RWPE2 (cell line): Measurements from ENCODE around the gene FRMD3.

Experiments used
- ATAC-seq: fragments of 200-7000 bp; cut with Tn5 transposase; 3 replicates; pipeline ENCODE4 v1.9.1; 2021; ENCODE audit warnings: low read depth
- DNase-seq: peaks from one replicate; pipeline ENCODE4 v3.0.0-alpha.2; 2020; ENCODE audit warnings: low spot score
- H3K27ac ChIP-seq: fragments of 450-650 bp; 2 replicates; pipeline ENCODE4 v1.5.1; 2017; ENCODE audit warnings: mild to moderate bottlenecking; ENCODE audit not compliant: poor library complexity, severe bottlenecking
- H3K27me3 ChIP-seq: fragments of 250-450 bp; sonication (Bioruptor Pico); 2 replicates; pipeline ENCODE4 v1.5.1; 2021; ENCODE audit warnings: mild to moderate bottlenecking, moderate library complexity; ENCODE audit not compliant: insufficient read depth, poor library complexity, severe bottlenecking
- H3K36me3 ChIP-seq: fragments of 250-450 bp; sonication (Bioruptor Pico); 2 replicates; pipeline ENCODE4 v1.5.1; 2020; ENCODE audit warnings: low read depth, mild to moderate bottlenecking, moderate library complexity
- H3K4me1 ChIP-seq: fragments of 250-450 bp; sonication (Bioruptor Pico); 2 replicates; pipeline ENCODE4 v1.5.1; 2021; ENCODE audit warnings: mild to moderate bottlenecking, moderate library complexity; ENCODE audit not compliant: insufficient read depth, poor library complexity, severe bottlenecking
- H3K4me3 ChIP-seq: fragments of 250-450 bp; sonication (Bioruptor Pico); 2 replicates; pipeline ENCODE4 v1.5.1; 2021; ENCODE audit warnings: mild to moderate bottlenecking, moderate library complexity; ENCODE audit not compliant: severe bottlenecking
- H3K9me3 ChIP-seq: fragments of 250-450 bp; sonication (Bioruptor Pico); 2 replicates; pipeline ENCODE4 v1.5.1; 2021; ENCODE audit warnings: mild to moderate bottlenecking, moderate library complexity; ENCODE audit not compliant: severe bottlenecking
- CTCF ChIP-seq: fragments of 450-650 bp; IDR thresholded peaks from one replicate; pipeline ENCODE4 v1.5.1; 2017; ENCODE audit warnings: mild to moderate bottlenecking, moderate library complexity; ENCODE audit not compliant: poor library complexity, severe bottlenecking

Gene FRMD3

GRCh38 chr9:83239747-83240146, 298.5 kb downstream of the FRMD3 start:
- TF ChIP-seq CTCF, result no peak
- Histone ChIP-seq H3K27ac (no peak overlapping the region), H3K36me3 (no peaks in the 10 kb centered on the region), H3K4me1 (no peaks in the 10 kb centered on the region), H3K27me3 (no peaks in the 10 kb centered on the region), H3K4me3 (no peak overlapping the region), H3K9me3 (no peaks in the 10 kb centered on the region)
- ATAC-seq (no peak), DNase-seq (no peak)

- no peaks in the 10 kb centered on the region for H3K27me3 ChIP-seq
- no peak overlapping the region for H3K4me3 ChIP-seq
- ATAC-seq (no peak), DNase-seq (no peak)
- no peak overlapping the region for H3K27ac ChIP-seq
- no peaks in the 10 kb centered on the region for H3K36me3 ChIP-seq
- no peak for TF ChIP-seq CTCF
- no peaks in the 10 kb centered on the region for H3K4me1 ChIP-seq
- no peaks in the 10 kb centered on the region for H3K9me3 ChIP-seq
Measured at GRCh38 chr9:83238871-83239640, 299.1 kb downstream of the FRMD3 start.

GRCh38 chr9:83236029-83236696, 302.0 kb downstream of the FRMD3 start:
- H3K4me1 ChIP-seq, result no peaks in the 10 kb centered on the region
- no peaks in the 10 kb centered on the region for H3K9me3 ChIP-seq
- no peaks in the 10 kb centered on the region for H3K36me3 ChIP-seq
- ATAC-seq (no peak), DNase-seq (no peak)
- no peaks in the 10 kb centered on the region for H3K27me3 ChIP-seq
- H3K4me3 ChIP-seq, result no peak overlapping the region
- no peak overlapping the region for H3K27ac ChIP-seq
- no peak for TF ChIP-seq CTCF

GRCh38 chr9:83235526-83235925, 302.7 kb downstream of the FRMD3 start:
- Histone ChIP-seq H3K4me1 (no peaks in the 10 kb centered on the region), H3K36me3 (no peaks in the 10 kb centered on the region), H3K27me3 (no peaks in the 10 kb centered on the region), H3K27ac (no peak overlapping the region), H3K9me3 (no peaks in the 10 kb centered on the region), H3K4me3 (no peak overlapping the region)
- no peak for DNase-seq
- TF ChIP-seq CTCF, result no peak
- no peak for ATAC-seq

- Histone ChIP-seq H3K9me3 (no peaks in the 10 kb centered on the region), H3K27ac (no peak overlapping the region), H3K27me3 (no peaks in the 10 kb centered on the region), H3K4me3 (no peak overlapping the region), H3K4me1 (no peaks in the 10 kb centered on the region), H3K36me3 (no peaks in the 10 kb centered on the region)
- DNase-seq, result no peak
- TF ChIP-seq CTCF, result no peak
- ATAC-seq, result no peak
Measured at GRCh38 chr9:83234541-83234940, 303.7 kb downstream of the FRMD3 start.
